HepG2 (cell line): ENCODE measurements around the gene CABLES2. TPM values are rescaled to one million over a fixed set of nuclear protein-coding genes. Genes with fewer than 3 reads are reported as not detected.
A peak's percentile ranks its signal among the peaks of the same experiment; 100 is the strongest.

Experiments used
- KMT2A ChIP-seq: sonication (generic); formaldehyde crosslinking; IDR thresholded peaks from 2 replicates; pipeline ENCODE4 v1.4.0; 2020; ENCODE audit warnings: missing genetic modification reagents
- MAFK ChIP-seq, 2 experiments: IDR thresholded peaks in 1 of 2; conservative IDR thresholded peaks in 1 of 2; 2 replicates each; pipeline ENCODE4 v1.6.1; 2011; ENCODE audit warnings: improper control_type of control experiment in 2 of 2, low read length in 2 of 2
- MLLT10 ChIP-seq: sonication (generic); formaldehyde crosslinking; IDR thresholded peaks from 2 replicates; pipeline ENCODE4 v1.4.0; 2020; ENCODE audit warnings: missing genetic modification reagents
- NFKBIZ ChIP-seq: IDR thresholded peaks from 2 replicates; pipeline ENCODE4 v1.6.1; 2018; ENCODE audit warnings: missing genetic modification reagents, missing compliant biosample characterization
- RCOR2 ChIP-seq: IDR thresholded peaks from 2 replicates; pipeline ENCODE4 v1.6.1; 2016; ENCODE audit warnings: missing biosample characterization, missing genetic modification reagents
- RXRA ChIP-seq: sonication (generic); formaldehyde crosslinking; IDR thresholded peaks from 2 replicates; pipeline ENCODE4 v1.5.1; 2020; ENCODE audit warnings: missing genetic modification reagents
- ZBTB20 ChIP-seq: sonication (generic); formaldehyde crosslinking; IDR thresholded peaks from 2 replicates; pipeline ENCODE4 v1.8.1; 2023; ENCODE audit warnings: missing genetic modification reagents, low read depth, mild to moderate bottlenecking, borderline replicate concordance
- ZFYVE20 ChIP-seq: sonication (generic); formaldehyde crosslinking; IDR thresholded peaks from 2 replicates; pipeline ENCODE4 v1.8.0; 2023; ENCODE audit warnings: low read depth, mild to moderate bottlenecking, moderate library complexity, missing genetic modification reagents, borderline replicate concordance
- ZNF180 ChIP-seq: sonication (generic); formaldehyde crosslinking; IDR thresholded peaks from 2 replicates; pipeline ENCODE4 v1.4.0; 2020; ENCODE audit warnings: low read depth, missing genetic modification reagents, borderline replicate concordance
- ZNF335 ChIP-seq: sonication (generic); formaldehyde crosslinking; IDR thresholded peaks from 2 replicates; pipeline ENCODE4 v1.4.0; 2020; ENCODE audit warnings: missing genetic modification reagents
- ZNF549 ChIP-seq: sonication (generic); formaldehyde crosslinking; IDR thresholded peaks from 2 replicates; pipeline ENCODE4 v1.5.0; 2020; ENCODE audit warnings: missing genetic modification reagents
- ZNF605 ChIP-seq: sonication (generic); formaldehyde crosslinking; IDR thresholded peaks from 2 replicates; pipeline ENCODE4 v1.8.0; 2022; ENCODE audit warnings: mild to moderate bottlenecking, missing genetic modification reagents
- ZNF746 ChIP-seq: sonication (generic); formaldehyde crosslinking; IDR thresholded peaks from 2 replicates; pipeline ENCODE4 v1.8.0; 2022; ENCODE audit warnings: mild to moderate bottlenecking, missing genetic modification reagents
- ZNF879 ChIP-seq: sonication (generic); formaldehyde crosslinking; IDR thresholded peaks from 2 replicates; pipeline ENCODE4 v1.8.1; 2023; ENCODE audit warnings: missing genetic modification reagents
- polyA plus RNA-seq, 8 experiments: library from polyadenylated mRNA; depleted of rRNA in 3 of 8; stranded (reverse) in 7 of 8; unstranded in 1 of 8; fragments of >200 nt; fragmentation: Illumina TruSeq in 4 of 8; extraction: Trizol in 4 of 8; gene quantifications; 2 replicates each; pipeline versions ENCODE4 v1.2.1 to v1.2.3, GENCODE V29; 2011 to 2016; ENCODE audit warnings: low read depth in 4 of 8, missing spikeins in 1 of 8, mixed read lengths in 1 of 8; ENCODE audit not compliant: insufficient read depth in 1 of 8
- total RNA-seq, 5 experiments: library from RNA; depleted of rRNA; stranded (reverse); fragments of >200 nt; fragmentation: Illumina TruSeq; extraction: Trizol; gene quantifications; 2 replicates each; pipeline ENCODE4 v1.2.3, GENCODE V29; 2016; ENCODE audit warnings: low read depth in 1 of 5
- TF ChIP-seq, protein P1 (sequence below): sonication (generic); formaldehyde crosslinking; IDR thresholded peaks from 2 replicates; pipeline ENCODE4 v1.4.0; 2020; ENCODE audit warnings: missing genetic modification reagents, borderline replicate concordance
- TF ChIP-seq, protein P2 (sequence below): sonication (generic); formaldehyde crosslinking; IDR thresholded peaks from 2 replicates; pipeline ENCODE4 v1.4.0; 2020; ENCODE audit warnings: missing genetic modification reagents, mild to moderate bottlenecking, borderline replicate concordance
- TF ChIP-seq, protein P3 (sequence below): sonication (generic); formaldehyde crosslinking; IDR thresholded peaks from 2 replicates; pipeline ENCODE4 v1.9.0; 2021; ENCODE audit warnings: mild to moderate bottlenecking, missing genetic modification reagents

Gene CABLES2
- total and polyA plus RNA-seq, 2 of the 13 experiments (the other 11 are each of a cell fraction or from before 2014, with no cell fraction given), result 5.2 to 9.7 TPM

DNA sequence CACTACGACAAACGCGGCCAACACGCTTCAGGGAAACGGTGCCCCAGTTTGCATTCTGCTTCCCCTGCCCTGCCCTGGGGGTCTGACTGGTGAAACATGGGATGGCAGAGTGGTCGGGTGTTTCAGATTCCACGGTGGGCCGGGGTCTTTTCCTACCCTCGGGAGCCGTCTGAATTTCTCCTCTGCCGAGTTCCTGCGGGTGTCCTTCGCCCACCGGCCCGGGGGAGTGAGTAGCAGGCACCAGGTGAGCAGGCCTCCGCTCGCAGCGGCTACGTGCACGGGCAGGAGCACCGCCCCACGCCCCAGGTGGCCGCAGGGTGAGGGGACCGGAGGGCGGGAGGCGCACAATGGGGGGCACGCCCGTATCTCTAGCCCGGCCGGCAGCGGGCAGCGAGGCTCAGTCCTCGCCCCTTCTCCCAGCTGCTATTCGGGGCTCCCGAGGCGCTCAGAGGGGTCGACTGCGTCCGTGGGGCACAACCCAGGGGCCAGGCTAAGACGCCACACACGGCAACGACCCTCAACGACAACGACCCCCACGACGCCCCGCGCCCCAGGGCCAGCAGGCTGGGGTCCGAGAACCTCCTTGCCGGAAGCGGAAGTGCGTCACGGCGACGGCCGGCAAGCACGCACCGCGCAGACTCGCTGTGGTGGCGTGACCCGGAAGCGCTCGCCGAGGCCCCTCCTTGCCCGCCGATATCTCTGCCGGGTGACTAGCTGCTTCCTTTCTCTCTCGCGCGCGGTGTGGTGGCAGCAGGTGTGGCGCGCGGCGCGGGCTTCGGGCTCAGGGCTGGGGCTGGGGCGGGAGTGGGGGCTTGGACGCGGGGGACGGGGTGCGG, 20.5 kb downstream of the CABLES2 start, which contains the start of gene RPS21 (continued):
- TF ChIP-seq, protein P1, sequence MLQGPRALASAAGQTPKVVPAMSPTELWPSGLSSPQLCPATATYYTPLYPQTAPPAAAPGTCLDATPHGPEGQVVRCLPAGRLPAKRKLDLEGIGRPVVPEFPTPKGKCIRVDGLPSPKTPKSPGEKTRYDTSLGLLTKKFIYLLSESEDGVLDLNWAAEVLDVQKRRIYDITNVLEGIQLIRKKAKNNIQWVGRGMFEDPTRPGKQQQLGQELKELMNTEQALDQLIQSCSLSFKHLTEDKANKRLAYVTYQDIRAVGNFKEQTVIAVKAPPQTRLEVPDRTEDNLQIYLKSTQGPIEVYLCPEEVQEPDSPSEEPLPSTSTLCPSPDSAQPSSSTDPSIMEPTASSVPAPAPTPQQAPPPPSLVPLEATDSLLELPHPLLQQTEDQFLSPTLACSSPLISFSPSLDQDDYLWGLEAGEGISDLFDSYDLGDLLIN (CRISPR knock-in tag), result peak; percentile 54; the same call in 1 of the 2 replicates
- peak; percentile 52; the same call in 1 of the 2 replicates for TF ChIP-seq RXRA (CRISPR knock-in tag)
- 0 out of 2 replicates have a peak, but pooled peaks have one; percentile 78 for TF ChIP-seq ZNF180 (CRISPR knock-in tag)
- TF ChIP-seq MLLT10 (CRISPR knock-in tag), result no peak
- TF ChIP-seq ZBTB20, result peak; percentile 63; the same call in 1 of the 2 replicates
- TF ChIP-seq, protein P2, sequence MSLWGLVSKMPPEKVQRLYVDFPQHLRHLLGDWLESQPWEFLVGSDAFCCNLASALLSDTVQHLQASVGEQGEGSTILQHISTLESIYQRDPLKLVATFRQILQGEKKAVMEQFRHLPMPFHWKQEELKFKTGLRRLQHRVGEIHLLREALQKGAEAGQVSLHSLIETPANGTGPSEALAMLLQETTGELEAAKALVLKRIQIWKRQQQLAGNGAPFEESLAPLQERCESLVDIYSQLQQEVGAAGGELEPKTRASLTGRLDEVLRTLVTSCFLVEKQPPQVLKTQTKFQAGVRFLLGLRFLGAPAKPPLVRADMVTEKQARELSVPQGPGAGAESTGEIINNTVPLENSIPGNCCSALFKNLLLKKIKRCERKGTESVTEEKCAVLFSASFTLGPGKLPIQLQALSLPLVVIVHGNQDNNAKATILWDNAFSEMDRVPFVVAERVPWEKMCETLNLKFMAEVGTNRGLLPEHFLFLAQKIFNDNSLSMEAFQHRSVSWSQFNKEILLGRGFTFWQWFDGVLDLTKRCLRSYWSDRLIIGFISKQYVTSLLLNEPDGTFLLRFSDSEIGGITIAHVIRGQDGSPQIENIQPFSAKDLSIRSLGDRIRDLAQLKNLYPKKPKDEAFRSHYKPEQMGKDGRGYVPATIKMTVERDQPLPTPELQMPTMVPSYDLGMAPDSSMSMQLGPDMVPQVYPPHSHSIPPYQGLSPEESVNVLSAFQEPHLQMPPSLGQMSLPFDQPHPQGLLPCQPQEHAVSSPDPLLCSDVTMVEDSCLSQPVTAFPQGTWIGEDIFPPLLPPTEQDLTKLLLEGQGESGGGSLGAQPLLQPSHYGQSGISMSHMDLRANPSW, result peak; percentile 88; the same call in 1 of the 2 replicates
- no peak for TF ChIP-seq RCOR2 (CRISPR knock-in tag)
- TF ChIP-seq ZNF879, result no peak; the same call in none of the 2 replicates
- 0 out of 2 replicates have a peak, but pooled peaks have one; percentile 69 for TF ChIP-seq ZNF335 (CRISPR knock-in tag)
- TF ChIP-seq, protein P3, sequence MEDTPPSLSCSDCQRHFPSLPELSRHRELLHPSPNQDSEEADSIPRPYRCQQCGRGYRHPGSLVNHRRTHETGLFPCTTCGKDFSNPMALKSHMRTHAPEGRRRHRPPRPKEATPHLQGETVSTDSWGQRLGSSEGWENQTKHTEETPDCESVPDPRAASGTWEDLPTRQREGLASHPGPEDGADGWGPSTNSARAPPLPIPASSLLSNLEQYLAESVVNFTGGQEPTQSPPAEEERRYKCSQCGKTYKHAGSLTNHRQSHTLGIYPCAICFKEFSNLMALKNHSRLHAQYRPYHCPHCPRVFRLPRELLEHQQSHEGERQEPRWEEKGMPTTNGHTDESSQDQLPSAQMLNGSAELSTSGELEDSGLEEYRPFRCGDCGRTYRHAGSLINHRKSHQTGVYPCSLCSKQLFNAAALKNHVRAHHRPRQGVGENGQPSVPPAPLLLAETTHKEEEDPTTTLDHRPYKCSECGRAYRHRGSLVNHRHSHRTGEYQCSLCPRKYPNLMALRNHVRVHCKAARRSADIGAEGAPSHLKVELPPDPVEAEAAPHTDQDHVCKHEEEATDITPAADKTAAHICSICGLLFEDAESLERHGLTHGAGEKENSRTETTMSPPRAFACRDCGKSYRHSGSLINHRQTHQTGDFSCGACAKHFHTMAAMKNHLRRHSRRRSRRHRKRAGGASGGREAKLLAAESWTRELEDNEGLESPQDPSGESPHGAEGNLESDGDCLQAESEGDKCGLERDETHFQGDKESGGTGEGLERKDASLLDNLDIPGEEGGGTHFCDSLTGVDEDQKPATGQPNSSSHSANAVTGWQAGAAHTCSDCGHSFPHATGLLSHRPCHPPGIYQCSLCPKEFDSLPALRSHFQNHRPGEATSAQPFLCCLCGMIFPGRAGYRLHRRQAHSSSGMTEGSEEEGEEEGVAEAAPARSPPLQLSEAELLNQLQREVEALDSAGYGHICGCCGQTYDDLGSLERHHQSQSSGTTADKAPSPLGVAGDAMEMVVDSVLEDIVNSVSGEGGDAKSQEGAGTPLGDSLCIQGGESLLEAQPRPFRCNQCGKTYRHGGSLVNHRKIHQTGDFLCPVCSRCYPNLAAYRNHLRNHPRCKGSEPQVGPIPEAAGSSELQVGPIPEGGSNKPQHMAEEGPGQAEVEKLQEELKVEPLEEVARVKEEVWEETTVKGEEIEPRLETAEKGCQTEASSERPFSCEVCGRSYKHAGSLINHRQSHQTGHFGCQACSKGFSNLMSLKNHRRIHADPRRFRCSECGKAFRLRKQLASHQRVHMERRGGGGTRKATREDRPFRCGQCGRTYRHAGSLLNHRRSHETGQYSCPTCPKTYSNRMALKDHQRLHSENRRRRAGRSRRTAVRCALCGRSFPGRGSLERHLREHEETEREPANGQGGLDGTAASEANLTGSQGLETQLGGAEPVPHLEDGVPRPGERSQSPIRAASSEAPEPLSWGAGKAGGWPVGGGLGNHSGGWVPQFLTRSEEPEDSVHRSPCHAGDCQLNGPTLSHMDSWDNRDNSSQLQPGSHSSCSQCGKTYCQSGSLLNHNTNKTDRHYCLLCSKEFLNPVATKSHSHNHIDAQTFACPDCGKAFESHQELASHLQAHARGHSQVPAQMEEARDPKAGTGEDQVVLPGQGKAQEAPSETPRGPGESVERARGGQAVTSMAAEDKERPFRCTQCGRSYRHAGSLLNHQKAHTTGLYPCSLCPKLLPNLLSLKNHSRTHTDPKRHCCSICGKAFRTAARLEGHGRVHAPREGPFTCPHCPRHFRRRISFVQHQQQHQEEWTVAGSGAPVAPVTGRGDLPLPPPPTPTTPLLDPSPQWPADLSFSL, result peak; percentile 14; the same call in 1 of the 2 replicates
- TF ChIP-seq NFKBIZ (CRISPR knock-in tag), result peak; percentile 85; the same call in 1 of the 2 replicates
- TF ChIP-seq ZNF605 (CRISPR knock-in tag), result peak; percentile 99
- no peak for TF ChIP-seq ZFYVE20 (CRISPR knock-in tag)
- no peak for TF ChIP-seq MAFK (conservative IDR thresholded peaks at IDR 0.05 in 1 of 2, IDR thresholded peaks at IDR 0.05 in 1 of 2; ENCODE audit: low read length in 2 of 2)
- TF ChIP-seq ZNF549 (CRISPR knock-in tag), result no peak
- peak; percentile 96 for TF ChIP-seq KMT2A
- TF ChIP-seq ZNF746 (CRISPR knock-in tag), result no peak
